Hematopoietic multipotent progenitor cell treated with erythropoietin and hydrocortisone succinate and interleukin-3 and kit ligand, for 8 days (in vitro differentiated cells): ENCODE results near the gene ECPAS.
"Not testable (repeated sequence)": the region's sequence is repeated elsewhere in the genome, so short reads cannot be mapped to it uniquely, and the experiment has no call there.

Source experiments
- DNase-seq: peaks from one replicate; pipeline ENCODE4 v3.0.0-alpha.2; 2015

ECPAS gene

GRCh38 chr9:111475195-111475594 lies 9.0 kb downstream of the ECPAS start:
- DNase-seq = no peak

- no peak for DNase-seq
These were observed 9.8 kb downstream of the ECPAS start for GRCh38 chr9:111474385-111474784.

GRCh38 chr9:111467778-111468367 lies 16.3 kb downstream of the ECPAS start:
- no peak for DNase-seq

GRCh38 chr9:111463048-111463447 lies 21.1 kb downstream of the ECPAS start:
- no peak for DNase-seq

GRCh38 chr9:111458139-111459009 lies 25.8 kb downstream of the ECPAS start:
- DNase-seq = no peak

GRCh38 chr9:111456529-111456928 lies 27.7 kb downstream of the ECPAS start:
- DNase-seq = no peak

GRCh38 chr9:111455638-111456037 lies 28.5 kb downstream of the ECPAS start:
- no peak for DNase-seq

- no peak for DNase-seq
These were observed 29.4 kb downstream of the ECPAS start for GRCh38 chr9:111454751-111455150.

GRCh38 chr9:111451570-111451969 lies 32.6 kb downstream of the ECPAS start:
- no peak for DNase-seq

GRCh38 chr9:111450124-111450523 lies 34.1 kb downstream of the ECPAS start:
- DNase-seq = no peak

GRCh38 chr9:111449705-111450104 lies 34.5 kb downstream of the ECPAS start:
- no peak for DNase-seq

- DNase-seq = not testable (repeated sequence)
These were observed 38.4 kb downstream of the ECPAS start for GRCh38 chr9:111445799-111446198.

GRCh38 chr9:111443454-111443853 lies 40.7 kb downstream of the ECPAS start:
- no peak for DNase-seq

- no peak for DNase-seq
These were observed 41.7 kb downstream of the ECPAS start for GRCh38 chr9:111442360-111443027.

GRCh38 chr9:111440226-111440625 lies 44.0 kb downstream of the ECPAS start:
- no peak for DNase-seq

- no peak for DNase-seq
These were observed 45.5 kb downstream of the ECPAS start for GRCh38 chr9:111438541-111439235.

GRCh38 chr9:111436571-111436970 lies 47.6 kb downstream of the ECPAS start:
- no peak for DNase-seq

GRCh38 chr9:111433082-111433481 lies 51.1 kb downstream of the ECPAS start:
- no peak for DNase-seq

- no peak for DNase-seq
These were observed 52.5 kb downstream of the ECPAS start for GRCh38 chr9:111431684-111432083.

- no peak for DNase-seq
These were observed 55.0 kb downstream of the ECPAS start for GRCh38 chr9:111429175-111429574.

- DNase-seq = peak; percentile 71
These were observed 57.0 kb downstream of the ECPAS start for GRCh38 chr9:111427186-111427585.

GRCh38 chr9:111423389-111423788 lies 60.8 kb downstream of the ECPAS start:
- no peak for DNase-seq

GRCh38 chr9:111414406-111414805 lies 69.8 kb downstream of the ECPAS start:
- no peak for DNase-seq
